Endometrial microvascular endothelial cells (primary cell): Measurements from ENCODE around the gene AP2A2. TPM values are rescaled to one million over a fixed set of nuclear protein-coding genes. Genes with fewer than 3 reads are reported as not detected.

Experiments
- in situ Hi-C: cut with HindIII; loops from 2 replicates; pipeline ENCODE4 v1.10.0; 2017; ENCODE audit warnings: low sequenced_read_pairs, low pct_unique_long_range_greater_than_20kb; ENCODE audit errors: inconsistent ontology term
- total RNA-seq: library from RNA; depleted of rRNA; stranded (reverse); fragments of >200 nt; gene quantifications from one replicate; pipeline ENCODE4 v1.2.3, GENCODE V29; 2015; ENCODE audit errors: inconsistent ontology term

The AP2A2 gene
- 66.6 TPM for total RNA-seq

- in situ Hi-C loops = no loop called here
Observed at GRCh38 chr11:925496-926301, at the start of gene AP2A2. Gene AP2A2 (plus strand): TSS chr11:925870. CDS start chr11:926022, 152 bp downstream.

GRCh38 chr11:876545-876944 is 49.1 kb upstream of the AP2A2 start:
- in situ Hi-C loops = no loop called here

GRCh38 chr11:877565-877964 is 48.1 kb upstream of the AP2A2 start:
- in situ Hi-C loops = no loop called here

GRCh38 chr11:880447-880846 is 45.2 kb upstream of the AP2A2 start:
- in situ Hi-C loops = no loop called here

- in situ Hi-C loops = no loop called here
Observed at GRCh38 chr11:882596-882995, 43.1 kb upstream of the AP2A2 start.

GRCh38 chr11:883527-883926 is 42.1 kb upstream of the AP2A2 start:
- in situ Hi-C loops = no loop called here

- in situ Hi-C loops = no loop called here
Observed at GRCh38 chr11:884578-885070, 41.0 kb upstream of the AP2A2 start.

- in situ Hi-C loops = no loop called here
Observed at GRCh38 chr11:886568-886967, 39.1 kb upstream of the AP2A2 start.

GRCh38 chr11:887589-887988 is 38.1 kb upstream of the AP2A2 start:
- in situ Hi-C loops = no loop called here

GRCh38 chr11:888310-889212 is 37.1 kb upstream of the AP2A2 start:
- in situ Hi-C loops = no loop called here

- in situ Hi-C loops = no loop called here
Observed at GRCh38 chr11:889257-889656, 36.4 kb upstream of the AP2A2 start.

GRCh38 chr11:889687-890475 is 35.8 kb upstream of the AP2A2 start:
- in situ Hi-C loops = no loop called here

GRCh38 chr11:890794-891540 is 34.7 kb upstream of the AP2A2 start:
- in situ Hi-C loops = no loop called here

GRCh38 chr11:893008-893654 is 32.5 kb upstream of the AP2A2 start:
- in situ Hi-C loops = no loop called here

GRCh38 chr11:894575-895201 is 31.0 kb upstream of the AP2A2 start:
- in situ Hi-C loops = no loop called here

- in situ Hi-C loops = no loop called here
Observed at GRCh38 chr11:895331-896110, 30.1 kb upstream of the AP2A2 start.
